Stimulated activated CD8-positive, alpha-beta memory T cell treated with anti-CD3 and anti-CD28 coated beads, Interleukin-4, amount 100 ng/mL, for 4 hours (primary cell): ENCODE data around the gene KLHDC9.
"Not testable (repeated sequence)": the region's sequence is repeated elsewhere in the genome, so short reads cannot be mapped to it uniquely, and the experiment has no call there.

Experiments used
- DNase-seq, 2 donors: peaks; one replicate each; pipeline ENCODE4 v3.0.0-alpha.2; 2020; ENCODE audit warnings: low read depth in 2 of 2, low spot score in 1 of 2

Gene KLHDC9

GRCh38 chr1:161098210-161099068 is at the start of gene KLHDC9:
Gene KLHDC9 (plus strand): TSS chr1:161098361. CDS start chr1:161098536, 175 bp downstream.
- DNase-seq = peak; percentile 6 to 36

GRCh38 chr1:161048949-161049722 is 49.0 kb upstream of the KLHDC9 start:
- no peak for DNase-seq

GRCh38 chr1:161051219-161051618 is 46.9 kb upstream of the KLHDC9 start:
- no peak for DNase-seq

GRCh38 chr1:161052899-161053298 is 45.3 kb upstream of the KLHDC9 start:
- no peak for DNase-seq

GRCh38 chr1:161054232-161054631 is 43.9 kb upstream of the KLHDC9 start:
- DNase-seq = no peak

GRCh38 chr1:161054805-161055204 is 43.4 kb upstream of the KLHDC9 start:
- DNase-seq = no peak

GRCh38 chr1:161059293-161059692 is 38.9 kb upstream of the KLHDC9 start:
- no peak for DNase-seq

GRCh38 chr1:161061419-161061818 is 36.7 kb upstream of the KLHDC9 start:
- no peak for DNase-seq

GRCh38 chr1:161063936-161064335 is 34.2 kb upstream of the KLHDC9 start:
- DNase-seq = not testable (repeated sequence)

GRCh38 chr1:161065681-161066080 is 32.5 kb upstream of the KLHDC9 start:
- DNase-seq = not testable (repeated sequence)

GRCh38 chr1:161066694-161067093 is 31.5 kb upstream of the KLHDC9 start:
- DNase-seq = no peak

GRCh38 chr1:161068306-161069234 is 29.6 kb upstream of the KLHDC9 start:
- DNase-seq = peak; percentile 53 to 70

- DNase-seq = no peak
Measured at GRCh38 chr1:161069241-161069640, 28.9 kb upstream of the KLHDC9 start.

GRCh38 chr1:161069731-161070270 is 28.4 kb upstream of the KLHDC9 start, which contains the start of gene ARHGAP30:
Gene ARHGAP30 (minus strand): TSS chr1:161069891. CDS start chr1:161069624, 267 bp downstream.
- peak; percentile 63 to 78 for DNase-seq

- DNase-seq = no peak
Measured at GRCh38 chr1:161070761-161071160, 27.4 kb upstream of the KLHDC9 start.

GRCh38 chr1:161071886-161072371 is 26.2 kb upstream of the KLHDC9 start:
- no peak for DNase-seq

- no peak for DNase-seq
Measured at GRCh38 chr1:161072751-161073449, 25.3 kb upstream of the KLHDC9 start.

GRCh38 chr1:161073474-161074121 is 24.6 kb upstream of the KLHDC9 start:
- DNase-seq = no peak

GRCh38 chr1:161074676-161075368 is 23.3 kb upstream of the KLHDC9 start:
- no peak for DNase-seq
